ENCODE measurements around the gene MGME1.

- TF ChIP-seq CTCF (IDR thresholded peaks at IDR 0.05) (no peak), POLR2A (IDR thresholded peaks at IDR 0.05) (no peak)
Observed at GRCh38 chr20:18004384-18005031, 35.7 kb downstream of the MGME1 start.
